ENCODE results near the gene ZNF468. TPM values are rescaled to one million over a fixed set of nuclear protein-coding genes. Genes with fewer than 3 reads are reported as not detected.

The ZNF468 gene
- total and polyA plus RNA-seq, 2 experiments from 2014 or later: 10.0 to 14.1 TPM

GRCh38 chr19:52898101-52898500 lies 40.7 kb upstream of the ZNF468 start:
- Histone ChIP-seq H3K79me2 (ENCODE audit: insufficient read depth) (peaks cover 38% of the 10 kb centered on the region), H3K9me2 (ENCODE audit: insufficient read depth) (no peaks in the 10 kb centered on the region), H4K20me1 (ENCODE audit: insufficient read depth) (no peaks in the 10 kb centered on the region), H2AFZ (peak overlapping the region; percentile 94), H3K9ac (peak overlapping the region; percentile 90), H3K9me3 (ENCODE audit: low read depth) (no peaks in the 10 kb centered on the region), H3K4me3 (peak overlapping the region; percentile 82), H3F3A (ENCODE audit: insufficient read depth) (no peaks in the 10 kb centered on the region), H3K4me2 (ENCODE audit: unreplicated experiment) (peak overlapping the region; percentile 93), H3K27me3 (replicated peaks; ENCODE audit: insufficient read depth) (no peaks in the 10 kb centered on the region), H3K4me1 (ENCODE audit: insufficient read depth) (peaks cover 4% of the 10 kb centered on the region; the same call in 1 of the 2 replicates), H3K27ac (peak overlapping the region; percentile 86), H3K36me3 (ENCODE audit: low read depth) (no peaks in the 10 kb centered on the region; the same call in 1 of the 2 replicates)
- in situ Hi-C loops (cut with MboI): no loop called here
- 60 to 67% methylated on average over 13 to 15 of the region's 15 CpGs for WGBS, 2 experiments (ENCODE audit: low coverage in 1 of 2, low lambda C conversion rate in 2 of 2, missing lambda C conversion rate in 2 of 2)
- peak; percentile 13 for DNase-seq
- TF ChIP-seq EZH2phosphoT487 (IDR thresholded peaks at IDR 0.05; ENCODE audit: insufficient read depth, low read depth): no peak
- TF ChIP-seq EZH2 (IDR thresholded peaks at IDR 0.05; ENCODE audit: insufficient read depth, poor library complexity, severe bottlenecking): no peak

GRCh38 chr19:52897138-52897935 lies 39.9 kb upstream of the ZNF468 start, which contains the start of gene ZNF320:
Gene ZNF320 (minus strand): TSS chr19:52897635. CDS start chr19:52890255, 7,380 bp downstream.
- peaks cover 38% of the 10 kb centered on the region for H3K79me2 ChIP-seq (ENCODE audit: insufficient read depth)
- H3K36me3 ChIP-seq (ENCODE audit: low read depth): no peaks in the 10 kb centered on the region; the same call in 1 of the 2 replicates
- DNase-seq: peak; percentile 99
- H3K9me3 ChIP-seq (ENCODE audit: low read depth): no peaks in the 10 kb centered on the region
- peak within 1 kb of the TSS; percentile 82 for H3K4me3 ChIP-seq
- no peaks in the 10 kb centered on the region for H3F3A ChIP-seq (ENCODE audit: insufficient read depth)
- in situ Hi-C loops (cut with MboI): no loop called here
- TF ChIP-seq EZH2phosphoT487 (IDR thresholded peaks at IDR 0.05; ENCODE audit: insufficient read depth, low read depth): no peak
- TF ChIP-seq EZH2 (IDR thresholded peaks at IDR 0.05; ENCODE audit: insufficient read depth, poor library complexity, severe bottlenecking): no peak
- H3K9ac ChIP-seq: peak within 1 kb of the TSS; percentile 90
- H4K20me1 ChIP-seq (ENCODE audit: insufficient read depth): no peaks in the 10 kb centered on the region
- WGBS, 2 experiments (ENCODE audit: low coverage in 1 of 2, low lambda C conversion rate in 2 of 2, missing lambda C conversion rate in 2 of 2): 1 to 2% methylated on average over 50 to 56 of the region's 56 CpGs
- H3K27ac ChIP-seq: peak within 1 kb of the TSS; percentile 86
- H3K4me1 ChIP-seq (ENCODE audit: insufficient read depth): peaks cover 4% of the 10 kb centered on the region; the same call in 1 of the 2 replicates
- H2AFZ ChIP-seq: peak within 1 kb of the TSS; percentile 94
- H3K9me2 ChIP-seq (ENCODE audit: insufficient read depth): no peaks in the 10 kb centered on the region
- H3K27me3 ChIP-seq (replicated peaks; ENCODE audit: insufficient read depth): no peaks in the 10 kb centered on the region
- peak within 1 kb of the TSS; percentile 93 for H3K4me2 ChIP-seq (ENCODE audit: unreplicated experiment)

GRCh38 chr19:52896431-52897137 lies 39.2 kb upstream of the ZNF468 start:
- Histone ChIP-seq H3K9me2 (ENCODE audit: insufficient read depth) (no peaks in the 10 kb centered on the region), H3K36me3 (ENCODE audit: low read depth) (no peaks in the 10 kb centered on the region; the same call in 1 of the 2 replicates), H3F3A (ENCODE audit: insufficient read depth) (no peaks in the 10 kb centered on the region), H3K27me3 (replicated peaks; ENCODE audit: insufficient read depth) (no peaks in the 10 kb centered on the region), H2AFZ (peak overlapping the region; percentile 94), H3K4me1 (ENCODE audit: insufficient read depth) (peaks cover 4% of the 10 kb centered on the region; the same call in 1 of the 2 replicates), H3K79me2 (ENCODE audit: insufficient read depth) (peaks cover 38% of the 10 kb centered on the region), H3K9me3 (ENCODE audit: low read depth) (no peaks in the 10 kb centered on the region), H3K9ac (peak overlapping the region; percentile 90), H4K20me1 (ENCODE audit: insufficient read depth) (no peaks in the 10 kb centered on the region), H3K4me2 (ENCODE audit: unreplicated experiment) (peak overlapping the region; percentile 93), H3K27ac (peak overlapping the region; percentile 86), H3K4me3 (peak overlapping the region; percentile 82)
- DNase-seq: peak; percentile 65
- in situ Hi-C loops (cut with MboI): no loop called here
- no peak for TF ChIP-seq EZH2 (IDR thresholded peaks at IDR 0.05; ENCODE audit: insufficient read depth, poor library complexity, severe bottlenecking)
- TF ChIP-seq EZH2phosphoT487 (IDR thresholded peaks at IDR 0.05; ENCODE audit: insufficient read depth, low read depth): no peak
- WGBS, 2 experiments (ENCODE audit: low coverage in 1 of 2, low lambda C conversion rate in 2 of 2, missing lambda C conversion rate in 2 of 2): 37 to 40% methylated on average over 24 of the region's 24 CpGs

GRCh38 chr19:52891336-52891735 lies 33.9 kb upstream of the ZNF468 start:
- Histone ChIP-seq H3K4me1 (ENCODE audit: insufficient read depth) (peaks cover under 1% of the 10 kb centered on the region; the same call in 1 of the 2 replicates), H4K20me1 (ENCODE audit: insufficient read depth) (no peaks in the 10 kb centered on the region), H3K4me2 (ENCODE audit: unreplicated experiment) (no peak overlapping the region), H3K9me2 (ENCODE audit: insufficient read depth) (no peaks in the 10 kb centered on the region), H3K36me3 (ENCODE audit: low read depth) (peaks cover 21% of the 10 kb centered on the region; the same call in 1 of the 2 replicates), H3K4me3 (no peak overlapping the region), H3K9ac (no peak overlapping the region), H3F3A (ENCODE audit: insufficient read depth) (no peaks in the 10 kb centered on the region), H3K9me3 (ENCODE audit: low read depth) (no peaks in the 10 kb centered on the region), H3K27me3 (replicated peaks; ENCODE audit: insufficient read depth) (no peaks in the 10 kb centered on the region), H3K27ac (no peak overlapping the region), H3K79me2 (ENCODE audit: insufficient read depth) (peaks cover 32% of the 10 kb centered on the region), H2AFZ (no peak overlapping the region)
- TF ChIP-seq EZH2phosphoT487 (IDR thresholded peaks at IDR 0.05; ENCODE audit: insufficient read depth, low read depth) (no peak), EZH2 (IDR thresholded peaks at IDR 0.05; ENCODE audit: insufficient read depth, poor library complexity, severe bottlenecking) (no peak)
- WGBS, 2 experiments (ENCODE audit: low coverage in 1 of 2, low lambda C conversion rate in 2 of 2, missing lambda C conversion rate in 2 of 2): 81 to 82% methylated on average over 3 to 4 of the region's 4 CpGs
- DNase-seq: no peak
- in situ Hi-C loops (cut with MboI): no loop called here
